Esophagus squamous epithelium (tissue), 4 donors: ENCODE data around the gene ZEB1.

Experiments used
- CTCF ChIP-seq, 6 experiments: fragments of 450-650 bp in 4 of 6; fragments of 200-600 bp in 2 of 6; sonication (generic) in 2 of 6; IDR thresholded peaks; one replicate each; pipeline ENCODE4 v1.5.1; 2016 to 2019; ENCODE audit warnings: antibody characterized with exemption in 6 of 6, mild to moderate bottlenecking in 4 of 6, moderate library complexity in 4 of 6
- POLR2A ChIP-seq, 4 donors: fragments of 450-650 bp; IDR thresholded peaks; one replicate each; pipeline ENCODE4 v1.6.1; 2017; ENCODE audit warnings: antibody characterized with exemption in 4 of 4, mild to moderate bottlenecking in 4 of 4, moderate library complexity in 3 of 4

- no peak for TF ChIP-seq CTCF (IDR thresholded peaks at IDR 0.05)
- no peak for TF ChIP-seq POLR2A (IDR thresholded peaks at IDR 0.05)
Measured at GRCh38 chr10:31346953-31347352, 27.9 kb downstream of the ZEB1 start.
